GM12878 (cell line): Measurements from ENCODE around the gene ATP13A4. TPM values are rescaled to one million over a fixed set of nuclear protein-coding genes. Genes with fewer than 3 reads are reported as not detected.

ENCODE experiments used
- ATAC-seq: fragments of 200-7000 bp; cut with Tn5 transposase; 3 replicates; pipeline ENCODE4 v1.9.1; 2020; ENCODE audit warnings: mild to moderate bottlenecking, moderate library complexity
- BruUV-seq: library from RNA; stranded (reverse); fragments of 400-500 nt; replicated peaks from 2 replicates; lab custom pipeline; 2021; lab: Mats Ljungman, UMichigan
- CTCF ChIA-PET: fragments of 300-600 bp; sonication (Branson Sonifier 250); formaldehyde crosslinking; extraction: SDS; loops from one replicate; lab custom pipeline; 2021; ENCODE audit warnings: inconsistent platforms; lab: Yijun Ruan, JAX
- POLR2A ChIA-PET: fragments of 350-600 bp; formaldehyde crosslinking; extraction: SDS; loops from one replicate; lab custom pipeline; 2021; ENCODE audit warnings: inconsistent platforms; lab: Charles Lee
- RAD21 ChIA-PET: fragments of 300-600 bp; sonication (Branson Sonifier 250); formaldehyde crosslinking; loops from one replicate; lab custom pipeline; 2023; ENCODE audit warnings: antibody characterized with exemption; ENCODE audit not compliant: unreplicated experiment; lab: Charles Lee
- SMC1A ChIA-PET: fragments of 300-600 bp; sonication (Branson Sonifier 250); formaldehyde crosslinking; loops from one replicate; lab custom pipeline; 2023; ENCODE audit not compliant: unreplicated experiment, uncharacterized antibody; lab: Charles Lee
- DNase-seq: peaks from one replicate; pipeline ENCODE4 v3.0.0-alpha.2; 2011; ENCODE audit warnings: low read depth, low spot score
- FAIRE-seq: peaks from 3 replicates; lab custom pipeline; 2011; peaks lifted over from hg19 to GRCh38; lab: Jason Lieb, UNC
- H2AFZ ChIP-seq: 2 replicates; pipeline ENCODE4 v1.6.0; 2011; ENCODE audit warnings: low read depth, low read length, control low read depth; ENCODE audit not compliant: control insufficient read depth
- H3K27ac ChIP-seq: 2 replicates; pipeline ENCODE4 v1.5.1; 2011; ENCODE audit warnings: control low read depth; ENCODE audit not compliant: control insufficient read depth, insufficient read depth
- H3K27me3 ChIP-seq, 2 experiments: replicated peaks in 1 of 2; 2 replicates each; pipeline versions ENCODE4 v1.6.0 to v1.6.1; 2011; ENCODE audit warnings: low read length in 1 of 2; ENCODE audit not compliant: control insufficient read depth in 2 of 2, insufficient read depth in 2 of 2
- H3K36me3 ChIP-seq, 2 experiments: 2 replicates each; pipeline ENCODE4 v1.5.1; 2011; ENCODE audit warnings: low read length in 1 of 2; ENCODE audit not compliant: control insufficient read depth in 2 of 2, insufficient read depth in 2 of 2
- H3K4me1 ChIP-seq: 2 replicates; pipeline ENCODE4 v1.6.1; 2011; ENCODE audit warnings: mild to moderate bottlenecking, low read length, moderate library complexity, mixed read lengths; ENCODE audit not compliant: control insufficient read depth, insufficient read depth
- H3K4me2 ChIP-seq: 2 replicates; pipeline ENCODE4 v1.6.0; 2011; ENCODE audit warnings: control low read depth; ENCODE audit not compliant: control insufficient read depth, insufficient read depth
- H3K4me3 ChIP-seq: fragments of 200-600 bp; sonication (generic); 2 replicates; pipeline ENCODE4 v1.5.1; 2016
- H3K79me2 ChIP-seq: 2 replicates; pipeline ENCODE4 v1.6.0; 2011; ENCODE audit warnings: low read length; ENCODE audit not compliant: control insufficient read depth, insufficient read depth
- H3K9ac ChIP-seq: 2 replicates; pipeline ENCODE4 v1.8.0; 2011; ENCODE audit warnings: low read length, control low read depth, mixed read lengths; ENCODE audit not compliant: control insufficient read depth, insufficient read depth
- H3K9me3 ChIP-seq: replicated peaks from 3 replicates; pipeline ENCODE4 v1.5.1; 2011; ENCODE audit warnings: mild to moderate bottlenecking, low read length; ENCODE audit not compliant: control insufficient read depth, insufficient read depth
- H4K20me1 ChIP-seq: 2 replicates; pipeline ENCODE4 v1.6.0; 2011; ENCODE audit not compliant: control insufficient read depth, insufficient read depth
- BACH1 ChIP-seq: fragments of 450-650 bp; IDR thresholded peaks from 2 replicates; pipeline ENCODE4 v1.6.1; 2017; ENCODE audit warnings: mild to moderate bottlenecking, borderline replicate concordance
- NFXL1 ChIP-seq: fragments of 450-650 bp; IDR thresholded peaks from 2 replicates; pipeline ENCODE4 v1.6.1; 2017; ENCODE audit warnings: antibody characterized with exemption, mild to moderate bottlenecking, borderline replicate concordance
- NFYA ChIP-seq: IDR thresholded peaks from 2 replicates; pipeline ENCODE4 v1.6.1; 2011; ENCODE audit warnings: low read depth, mild to moderate bottlenecking, low read length, improper control_type of control experiment, borderline replicate concordance
- RCOR1 ChIP-seq: conservative IDR thresholded peaks from 2 replicates; pipeline ENCODE4 v1.6.1; 2012; ENCODE audit warnings: low read depth, low read length, improper control_type of control experiment
- SIX5 ChIP-seq: IDR thresholded peaks from 2 replicates; pipeline ENCODE4 v1.6.1; 2011; ENCODE audit warnings: mild to moderate bottlenecking, low read depth, low read length, moderate library complexity; ENCODE audit not compliant: severe bottlenecking
- ZBED1 ChIP-seq: IDR thresholded peaks from 2 replicates; pipeline ENCODE4 v1.6.1; 2016; ENCODE audit warnings: borderline replicate concordance
- WGBS: methylation state at CpG from one replicate; pipeline ENCODE4 v1.1.6; 2016; ENCODE audit warnings: low lambda C conversion rate; ENCODE audit not compliant: insufficient replicate concordance, insufficient coverage; ENCODE audit errors: missing lambda C conversion rate; 5-methylcytosine and 5-hydroxymethylcytosine counted together
- in situ Hi-C: fragments of 300-500 bp; cut with MboI; formaldehyde crosslinking; loops from 9 replicates; pipeline ENCODE4 v1.14.3; 2018; ENCODE audit warnings: mixed read lengths
- intact Hi-C: fragments of 100-400 bp; cut with micrococcal nuclease; formaldehyde crosslinking; loops from one replicate; pipeline ENCODE4 v1.14.2; 2022; ENCODE audit not compliant: unreplicated experiment
- polyA plus RNA-seq, 11 experiments: library from polyadenylated mRNA; depleted of rRNA in 4 of 11; unstranded in 6 of 11; stranded (reverse) in 5 of 11; fragments of >200 nt; fragmentation: Nextera tagmentation in 4 of 11; fragmentation: Illumina TruSeq in 1 of 11; extraction: Ambion mirVana in 4 of 11; extraction: Trizol in 1 of 11; gene quantifications; 1 replicate in 1 of 11; 2 replicates in 10 of 11; pipeline versions ENCODE4 v1.2.1 to v1.2.3, GENCODE V29; 2011 to 2016; ENCODE audit warnings: inconsistent platforms in 2 of 11, missing spikeins in 2 of 11, low read depth in 1 of 11
- total RNA-seq, 4 experiments: library from RNA; depleted of rRNA in 3 of 4; stranded (reverse); fragments of >200 nt in 3 of 4; fragmentation: Illumina TruSeq in 1 of 4; extraction: Trizol in 1 of 4; gene quantifications; 2 replicates each; pipeline versions ENCODE4 v1.2.1 to v1.2.3, GENCODE V29; 2013 to 2021

Gene ATP13A4
- total and polyA plus RNA-seq, 10 of the 15 experiments (the other 5 are each of a cell fraction or from before 2014, with no cell fraction given) = 0.29 to 1.7 (median 1.0) TPM; not detected in 1

DNA sequence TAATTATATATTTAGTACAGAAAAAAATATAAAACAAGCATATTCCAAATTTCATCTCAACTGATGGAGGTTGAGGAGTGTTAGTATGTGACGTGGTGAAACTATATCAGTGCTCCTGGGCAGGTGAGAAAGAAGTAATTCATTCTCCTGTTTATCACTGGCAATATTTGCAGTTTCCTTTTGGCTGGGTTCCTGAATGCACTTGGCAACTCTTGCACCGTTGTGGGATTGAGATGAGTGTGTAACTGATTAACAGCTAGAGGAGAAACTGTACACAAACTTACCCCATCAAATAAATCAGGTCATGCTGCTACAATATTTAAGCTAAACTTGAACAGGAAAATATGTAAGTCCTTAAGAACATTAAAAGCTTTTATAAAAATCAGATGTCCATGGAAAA, 2.1 kb upstream of the ATP13A4 start:
- Histone ChIP-seq H3K9ac (no peak overlapping the region), H3K36me3 (no peaks in the 10 kb centered on the region), H4K20me1 (no peaks in the 10 kb centered on the region), H3K27me3 (no peaks in the 10 kb centered on the region), H2AFZ (no peak overlapping the region), H3K4me1 (no peaks in the 10 kb centered on the region), H3K4me2 (no peak overlapping the region), H3K27ac (no peak overlapping the region), H3K4me3 (no peak overlapping the region), H3K79me2 (no peaks in the 10 kb centered on the region), H3K9me3 (no peaks in the 10 kb centered on the region)
- ChIA-PET CTCF (interaction anchor here (1.0 kb wide), 1 partner anchor 14 kb away, joined by 3 read pairs; no protein-coding TSS in a partner anchor), POLR2A (no interaction called here), RAD21 (no interaction called here), SMC1A (interaction anchor here (0.6 kb wide), 2 partner anchors 147 to 1337 kb away, joined by 3 to 4 read pairs; no protein-coding TSS in a partner anchor)
- TF ChIP-seq RCOR1 = no peak
- TF ChIP-seq NFYA = no peak
- TF ChIP-seq NFXL1 = no peak
- TF ChIP-seq ZBED1 = no peak
- no peak for TF ChIP-seq SIX5
- FAIRE-seq (no peak), DNase-seq (no peak), ATAC-seq (no peak)
- BruUV-seq = no TSS peak
- 24% methylated on average over 2 of the region's 2 CpGs for WGBS
- in situ Hi-C loops (no loop called here), intact Hi-C loops (no loop called here)

GRCh38 chr3:193553586-193553985, 1.1 kb downstream of the ATP13A4 start:
- ChIA-PET RAD21 (no interaction called here), CTCF (interaction anchor here (1.4 kb wide), 1 partner anchor 19 kb away, joined by 7 read pairs; no protein-coding TSS in a partner anchor), SMC1A (no interaction called here), POLR2A (no interaction called here)
- H3K9me3 ChIP-seq = no peaks in the 10 kb centered on the region
- ATAC-seq = no peak
- no peak for TF ChIP-seq BACH1
- no peaks in the 10 kb centered on the region for H3K4me1 ChIP-seq
- 100% methylated on average over 1 of the region's 1 CpG for WGBS
- no peak overlapping the region for H3K4me2 ChIP-seq
- FAIRE-seq = no peak
- DNase-seq = no peak
- no peaks in the 10 kb centered on the region for H4K20me1 ChIP-seq
- H3K79me2 ChIP-seq = no peaks in the 10 kb centered on the region
- H3K27ac ChIP-seq = no peak overlapping the region
- H2AFZ ChIP-seq = no peak overlapping the region
- H3K36me3 ChIP-seq = no peaks in the 10 kb centered on the region
- intact Hi-C loops (no loop called here), in situ Hi-C loops (no loop called here)
- no peak overlapping the region for H3K9ac ChIP-seq
- no TSS peak for BruUV-seq
- no peaks in the 10 kb centered on the region for H3K27me3 ChIP-seq
- H3K4me3 ChIP-seq = no peak overlapping the region
